SU-DHL-6 (cell line): Measurements from ENCODE around the gene TENM4.

Source experiments
- H2AFZ ChIP-seq: fragments of 200-600 bp; sonication (generic); 2 replicates; pipeline ENCODE4 v1.6.1; 2014; ENCODE audit warnings: low read depth, mild to moderate bottlenecking, moderate library complexity, mixed read lengths, antibody characterized with exemption, low read length; ENCODE audit not compliant: severe bottlenecking
- H3F3A ChIP-seq: fragments of 200-600 bp; shearing (Covaris generic); 2 replicates; pipeline ENCODE4 v1.6.0; 2016; ENCODE audit warnings: antibody characterized with exemption, mild to moderate bottlenecking; ENCODE audit not compliant: insufficient read depth
- H3K27ac ChIP-seq: fragments of 200-600 bp; sonication (generic); 2 replicates; pipeline ENCODE4 v1.5.1; 2016; ENCODE audit warnings: low read depth, mild to moderate bottlenecking, low read length, moderate library complexity, mixed read lengths
- H3K27me3 ChIP-seq: fragments of 200-600 bp; sonication (generic), shearing (Covaris generic); 2 replicates; pipeline ENCODE4 v1.6.0; 2014; ENCODE audit warnings: mild to moderate bottlenecking, low read length
- H3K36me3 ChIP-seq: fragments of 200-600 bp; sonication (generic); 2 replicates; pipeline ENCODE4 v1.6.1; 2014; ENCODE audit warnings: mild to moderate bottlenecking, low read length, mixed read lengths
- H3K4me2 ChIP-seq: fragments of 300-600, 200-600 bp; shearing (Covaris generic), sonication (generic); 2 replicates; pipeline ENCODE4 v1.6.0; 2014; ENCODE audit warnings: low read length, low read depth, mild to moderate bottlenecking; ENCODE audit not compliant: poor library complexity, severe bottlenecking
- H3K4me3 ChIP-seq: fragments of 200-600 bp; sonication (generic); 2 replicates; pipeline ENCODE4 v1.5.1; 2014; ENCODE audit warnings: antibody characterized with exemption, low read length, mild to moderate bottlenecking, mixed read lengths; ENCODE audit not compliant: insufficient read depth, poor library complexity, severe bottlenecking
- H3K79me2 ChIP-seq: fragments of 200-600 bp; sonication (generic); 2 replicates; pipeline ENCODE4 v1.6.1; 2014; ENCODE audit warnings: mild to moderate bottlenecking, low read length, moderate library complexity; ENCODE audit not compliant: insufficient read depth
- H3K9ac ChIP-seq: fragments of 200-600 bp; sonication (generic); 2 replicates; pipeline ENCODE4 v1.7.0; 2014; ENCODE audit warnings: mild to moderate bottlenecking, low read length
- H3K9me2 ChIP-seq: fragments of 200-600 bp; sonication (generic); replicated peaks from 2 replicates; pipeline ENCODE4 v1.6.1; 2014; ENCODE audit warnings: low read length; ENCODE audit not compliant: insufficient read depth
- H3K9me3 ChIP-seq: fragments of 200-600 bp; sonication (generic); 2 replicates; pipeline ENCODE4 v1.6.1; 2014; ENCODE audit warnings: low read length, mixed read lengths; ENCODE audit not compliant: insufficient read depth
- H4K20me1 ChIP-seq: fragments of 200-600 bp; sonication (generic); 2 replicates; pipeline ENCODE4 v1.6.1; 2014; ENCODE audit warnings: low read depth, mild to moderate bottlenecking, antibody characterized with exemption, low read length, moderate library complexity, mixed read lengths
- EZH2phosphoT487 ChIP-seq: fragments of 200-600 bp; sonication (generic), shearing (Covaris generic); conservative IDR thresholded peaks from 2 replicates; pipeline ENCODE4 v1.6.1; 2018; ENCODE audit warnings: mild to moderate bottlenecking, antibody characterized with exemption, low read length, moderate library complexity, mixed read lengths
- TF ChIP-seq, protein P1 (sequence below): fragments of 200-600 bp; sonication (generic); IDR thresholded peaks from one replicate; pipeline ENCODE4 v1.5.1; 2017; ENCODE audit warnings: antibody characterized with exemption, mild to moderate bottlenecking, low read length, moderate library complexity; ENCODE audit not compliant: insufficient read depth, poor library complexity, severe bottlenecking

The TENM4 gene

DNA sequence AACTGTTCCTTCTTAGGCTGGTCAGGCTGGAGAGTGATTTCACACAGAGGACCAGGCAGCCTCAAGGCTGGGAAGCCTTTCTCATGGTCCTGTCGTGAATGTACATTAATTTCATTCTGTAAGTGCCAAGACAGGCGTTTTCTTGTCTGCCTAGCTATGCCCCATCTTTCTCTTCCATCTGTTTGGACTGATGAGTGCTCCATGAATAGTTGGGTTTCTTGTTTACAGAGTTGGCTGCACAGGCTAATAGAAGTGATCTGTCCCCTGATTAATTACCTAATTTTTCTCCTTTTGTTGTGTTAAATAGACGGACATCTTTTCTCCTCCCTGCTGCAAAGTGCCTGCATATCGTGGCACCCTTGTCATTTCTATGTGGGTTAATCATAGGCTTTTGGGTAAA is 730.4 kb downstream of the TENM4 start:
- TF ChIP-seq, protein P1, sequence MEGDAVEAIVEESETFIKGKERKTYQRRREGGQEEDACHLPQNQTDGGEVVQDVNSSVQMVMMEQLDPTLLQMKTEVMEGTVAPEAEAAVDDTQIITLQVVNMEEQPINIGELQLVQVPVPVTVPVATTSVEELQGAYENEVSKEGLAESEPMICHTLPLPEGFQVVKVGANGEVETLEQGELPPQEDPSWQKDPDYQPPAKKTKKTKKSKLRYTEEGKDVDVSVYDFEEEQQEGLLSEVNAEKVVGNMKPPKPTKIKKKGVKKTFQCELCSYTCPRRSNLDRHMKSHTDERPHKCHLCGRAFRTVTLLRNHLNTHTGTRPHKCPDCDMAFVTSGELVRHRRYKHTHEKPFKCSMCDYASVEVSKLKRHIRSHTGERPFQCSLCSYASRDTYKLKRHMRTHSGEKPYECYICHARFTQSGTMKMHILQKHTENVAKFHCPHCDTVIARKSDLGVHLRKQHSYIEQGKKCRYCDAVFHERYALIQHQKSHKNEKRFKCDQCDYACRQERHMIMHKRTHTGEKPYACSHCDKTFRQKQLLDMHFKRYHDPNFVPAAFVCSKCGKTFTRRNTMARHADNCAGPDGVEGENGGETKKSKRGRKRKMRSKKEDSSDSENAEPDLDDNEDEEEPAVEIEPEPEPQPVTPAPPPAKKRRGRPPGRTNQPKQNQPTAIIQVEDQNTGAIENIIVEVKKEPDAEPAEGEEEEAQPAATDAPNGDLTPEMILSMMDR, result no peak
- TF ChIP-seq EZH2phosphoT487, result no peak
- no peaks in the 10 kb centered on the region for H3F3A ChIP-seq

GRCh38 chr11:78708388-78708787 is 732.4 kb downstream of the TENM4 start:
- Histone ChIP-seq H3K9me2 (no peaks in the 10 kb centered on the region), H3K9me3 (no peaks in the 10 kb centered on the region), H3K36me3 (no peaks in the 10 kb centered on the region), H2AFZ (no peak overlapping the region), H4K20me1 (no peaks in the 10 kb centered on the region), H3K27me3 (no peaks in the 10 kb centered on the region), H3F3A (no peaks in the 10 kb centered on the region), H3K9ac (no peak overlapping the region), H3K4me2 (no peak overlapping the region), H3K4me3 (no peak overlapping the region), H3K27ac (no peak overlapping the region), H3K79me2 (no peaks in the 10 kb centered on the region)
- TF ChIP-seq, protein P1, result no peak
- TF ChIP-seq EZH2phosphoT487, result no peak

More for the DNA sequence above, 730.4 kb downstream of the TENM4 start:
- no peak overlapping the region for H3K9ac ChIP-seq
- no peak overlapping the region for H3K27ac ChIP-seq
- no peaks in the 10 kb centered on the region for H3K36me3 ChIP-seq
- no peak overlapping the region for H2AFZ ChIP-seq
- no peaks in the 10 kb centered on the region for H3K9me3 ChIP-seq
- no peaks in the 10 kb centered on the region for H4K20me1 ChIP-seq
- no peak overlapping the region for H3K4me2 ChIP-seq
- H3K27me3 ChIP-seq, result no peaks in the 10 kb centered on the region
- no peaks in the 10 kb centered on the region for H3K79me2 ChIP-seq
- H3K9me2 ChIP-seq, result no peaks in the 10 kb centered on the region
- H3K4me3 ChIP-seq, result no peak overlapping the region

- Histone ChIP-seq H3K9ac (no peak overlapping the region), H3K4me2 (no peak overlapping the region), H3K27me3 (no peaks in the 10 kb centered on the region), H2AFZ (no peak overlapping the region), H3K4me3 (no peak overlapping the region), H3F3A (no peaks in the 10 kb centered on the region), H3K79me2 (no peaks in the 10 kb centered on the region), H4K20me1 (no peaks in the 10 kb centered on the region), H3K36me3 (no peaks in the 10 kb centered on the region), H3K27ac (no peak overlapping the region), H3K9me2 (no peaks in the 10 kb centered on the region), H3K9me3 (no peaks in the 10 kb centered on the region)
- no peak for TF ChIP-seq EZH2phosphoT487
- TF ChIP-seq, protein P1, result no peak
These were observed 734.3 kb downstream of the TENM4 start for GRCh38 chr11:78706551-78706950.

DNA sequence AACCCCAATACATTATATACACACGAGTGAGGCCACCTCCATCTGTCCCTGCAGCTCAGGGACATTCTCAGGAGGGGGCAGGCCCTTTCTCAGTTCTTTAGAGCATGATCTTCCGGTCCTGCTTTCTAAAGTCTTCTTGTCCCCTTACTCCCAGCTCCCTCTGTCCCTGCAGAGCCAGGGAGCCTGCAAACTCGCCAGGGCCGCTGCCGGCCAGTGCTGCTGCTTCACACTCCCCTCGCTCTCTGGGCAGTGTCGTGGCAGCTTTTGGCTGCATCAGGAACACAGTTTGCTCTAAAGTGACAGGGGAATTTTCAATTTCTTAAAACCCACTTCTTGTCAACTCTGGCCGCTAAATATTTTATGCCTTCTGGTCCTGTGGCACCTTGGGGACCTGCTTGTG is 736.0 kb downstream of the TENM4 start:
- Histone ChIP-seq H3F3A (no peaks in the 10 kb centered on the region), H3K4me2 (no peak overlapping the region), H3K36me3 (no peaks in the 10 kb centered on the region), H2AFZ (no peak overlapping the region), H3K9me2 (no peaks in the 10 kb centered on the region), H3K9ac (no peak overlapping the region), H3K79me2 (no peaks in the 10 kb centered on the region), H3K4me3 (no peak overlapping the region), H3K27ac (no peak overlapping the region), H4K20me1 (no peaks in the 10 kb centered on the region), H3K27me3 (no peaks in the 10 kb centered on the region), H3K9me3 (no peaks in the 10 kb centered on the region)
- no peak for TF ChIP-seq EZH2phosphoT487
- TF ChIP-seq, protein P1, result no peak
